HEK293 (cell line): ENCODE results near the gene FHIT.

ENCODE experiments used
- CTCF ChIA-PET: fragments of 350-600 bp; formaldehyde crosslinking; extraction: SDS; loops from one replicate; lab custom pipeline; 2021; ENCODE audit warnings: antibody characterized with exemption; lab: Yijun Ruan, JAX
- POLR2A ChIA-PET: fragments of 300-600 bp; formaldehyde crosslinking; extraction: SDS; loops from one replicate; lab custom pipeline; 2020; ENCODE audit warnings: antibody characterized with exemption, inconsistent platforms; lab: Yijun Ruan, JAX
- H3K27ac ChIP-seq: fragments of 200-500 bp; sonication (Bioruptor generic); 2 replicates; pipeline ENCODE4 v1.5.1; 2014; ENCODE audit warnings: low read depth, low read length, control low read depth, inconsistent platforms; ENCODE audit errors: extremely low read depth
- H3K36me3 ChIP-seq, 2 experiments: fragments of 200-500 bp in 1 of 2; sonication (Bioruptor generic) in 1 of 2; 1 replicate in 1 of 2; 2 replicates in 1 of 2; pipeline ENCODE4 v1.5.1; 2014 to 2017; ENCODE audit warnings: inconsistent platforms in 2 of 2, low read length in 2 of 2; ENCODE audit not compliant: control insufficient read depth in 2 of 2, insufficient read depth in 1 of 2
- H3K4me1 ChIP-seq: fragments of 200-500 bp; sonication (Bioruptor generic); 2 replicates; pipeline ENCODE4 v1.5.1; 2014; ENCODE audit warnings: mild to moderate bottlenecking, low read length, inconsistent platforms; ENCODE audit not compliant: control insufficient read depth, insufficient read depth
- H3K4me3 ChIP-seq: 2 replicates; pipeline ENCODE4 v1.5.1; 2011; ENCODE audit warnings: low read depth, mild to moderate bottlenecking, control low read depth, low read length, moderate library complexity
- H3K9me3 ChIP-seq: fragments of 200-500 bp; sonication (Bioruptor generic); 2 replicates; pipeline ENCODE4 v1.5.1; 2014; ENCODE audit warnings: low read depth, low read length, inconsistent platforms; ENCODE audit not compliant: control insufficient read depth, insufficient read depth
- HOXC10 ChIP-seq: sonication (generic); formaldehyde crosslinking; IDR thresholded peaks from 2 replicates; pipeline ENCODE4 v1.8.1; 2023; ENCODE audit warnings: mild to moderate bottlenecking, missing genetic modification reagents
- MEIS1 ChIP-seq: sonication (generic); formaldehyde crosslinking; IDR thresholded peaks from 2 replicates; pipeline ENCODE4 v1.8.1; 2022; ENCODE audit warnings: missing genetic modification reagents, mild to moderate bottlenecking, borderline replicate concordance
- ZEB2 ChIP-seq: fragments of 450-650 bp; formaldehyde crosslinking; IDR thresholded peaks from 2 replicates; pipeline ENCODE4 v1.5.1; 2016; ENCODE audit warnings: missing biosample characterization, missing genetic modification characterization
- ZNF112 ChIP-seq: fragments of 450-650 bp; formaldehyde crosslinking; IDR thresholded peaks from 2 replicates; pipeline ENCODE4 v1.5.0; 2017; ENCODE audit warnings: missing biosample characterization, missing genetic modification characterization
- ZNF132 ChIP-seq: fragments of 450-650 bp; formaldehyde crosslinking; IDR thresholded peaks from 2 replicates; pipeline ENCODE4 v1.5.1; 2017; ENCODE audit warnings: missing biosample characterization, missing genetic modification characterization, borderline replicate concordance
- ZNF248 ChIP-seq: fragments of 450-650 bp; formaldehyde crosslinking; IDR thresholded peaks from 2 replicates; pipeline ENCODE4 v1.5.1; 2017; ENCODE audit warnings: missing biosample characterization, missing genetic modification characterization
- ZNF37A ChIP-seq: fragments of 450-650 bp; IDR thresholded peaks from 2 replicates; pipeline ENCODE4 v1.5.1; 2018; ENCODE audit warnings: missing biosample characterization, missing genetic modification characterization
- ZNF404 ChIP-seq: fragments of 450-650 bp; formaldehyde crosslinking; IDR thresholded peaks from 2 replicates; pipeline ENCODE4 v1.5.1; 2017; ENCODE audit warnings: missing biosample characterization, missing genetic modification characterization
- ZNF416 ChIP-seq: fragments of 450-650 bp; formaldehyde crosslinking; IDR thresholded peaks from 2 replicates; pipeline ENCODE4 v1.5.1; 2016; ENCODE audit warnings: missing biosample characterization, missing genetic modification characterization
- ZNF48 ChIP-seq: fragments of 450-650 bp; formaldehyde crosslinking; IDR thresholded peaks from 2 replicates; pipeline ENCODE4 v1.5.1; 2016; ENCODE audit warnings: missing biosample characterization, missing genetic modification characterization
- ZNF571 ChIP-seq: fragments of 450-650 bp; formaldehyde crosslinking; IDR thresholded peaks from 2 replicates; pipeline ENCODE4 v1.5.0; 2017; ENCODE audit warnings: missing biosample characterization, missing genetic modification characterization
- ZNF670 ChIP-seq: fragments of 450-650 bp; formaldehyde crosslinking; IDR thresholded peaks from 2 replicates; pipeline ENCODE4 v1.5.1; 2016; ENCODE audit warnings: missing biosample characterization, missing genetic modification characterization, low read depth
- ZNF843 ChIP-seq: fragments of 450-650 bp; formaldehyde crosslinking; IDR thresholded peaks from 2 replicates; pipeline ENCODE4 v1.5.1; 2016; ENCODE audit warnings: missing biosample characterization, missing genetic modification characterization
- TF ChIP-seq, protein P1 (sequence below): fragments of 450-650 bp; formaldehyde crosslinking; IDR thresholded peaks from 2 replicates; pipeline ENCODE4 v1.5.1; 2016; ENCODE audit warnings: missing biosample characterization, missing genetic modification characterization
- TF ChIP-seq, protein P2 (sequence below): fragments of 450-650 bp; formaldehyde crosslinking; IDR thresholded peaks from 2 replicates; pipeline ENCODE4 v1.5.1; 2016; ENCODE audit warnings: missing biosample characterization, missing genetic modification characterization
- TF ChIP-seq, protein P3 (sequence below): fragments of 450-650 bp; formaldehyde crosslinking; IDR thresholded peaks from 2 replicates; pipeline ENCODE4 v1.5.1; 2016; ENCODE audit warnings: missing biosample characterization, missing genetic modification characterization
- TF ChIP-seq, protein P4 (sequence below): fragments of 450-650 bp; formaldehyde crosslinking; IDR thresholded peaks from 2 replicates; pipeline ENCODE4 v1.5.1; 2017; ENCODE audit warnings: missing biosample characterization, missing genetic modification characterization
- TF ChIP-seq, protein P5 (sequence below): fragments of 450-650 bp; formaldehyde crosslinking; IDR thresholded peaks from 2 replicates; pipeline ENCODE4 v1.5.1; 2017; ENCODE audit warnings: missing biosample characterization, missing genetic modification characterization
- TF ChIP-seq, protein P6 (sequence below): fragments of 450-650 bp; formaldehyde crosslinking; IDR thresholded peaks from 2 replicates; pipeline ENCODE4 v1.5.1; 2016; ENCODE audit warnings: missing biosample characterization, missing genetic modification characterization

The FHIT gene

DNA sequence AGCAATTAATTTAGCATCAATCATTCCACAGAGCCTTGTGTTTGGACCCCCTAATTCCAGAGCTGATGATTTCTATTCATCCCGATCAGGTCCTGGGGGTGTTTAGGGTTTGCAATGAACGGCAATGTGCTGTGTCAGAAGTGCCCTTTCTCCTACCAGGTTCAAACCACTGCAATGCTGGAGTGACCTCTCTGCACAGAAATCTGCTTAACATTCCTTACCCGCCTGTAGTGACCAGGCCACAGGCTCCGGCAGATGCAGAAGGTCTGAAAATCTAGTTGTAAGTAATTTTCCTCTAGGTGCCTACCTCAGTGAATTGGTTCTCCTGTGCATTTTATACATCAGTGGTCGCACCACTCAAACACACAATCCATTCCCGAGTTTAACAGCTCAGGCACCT lies 1476.1 kb downstream of the FHIT start (continued):
- TF ChIP-seq ZNF416 (tag by site-specific recombination) (no peak), ZNF843 (tag by site-specific recombination) (no peak), MEIS1 (no peak)
- TF ChIP-seq, protein P1, sequence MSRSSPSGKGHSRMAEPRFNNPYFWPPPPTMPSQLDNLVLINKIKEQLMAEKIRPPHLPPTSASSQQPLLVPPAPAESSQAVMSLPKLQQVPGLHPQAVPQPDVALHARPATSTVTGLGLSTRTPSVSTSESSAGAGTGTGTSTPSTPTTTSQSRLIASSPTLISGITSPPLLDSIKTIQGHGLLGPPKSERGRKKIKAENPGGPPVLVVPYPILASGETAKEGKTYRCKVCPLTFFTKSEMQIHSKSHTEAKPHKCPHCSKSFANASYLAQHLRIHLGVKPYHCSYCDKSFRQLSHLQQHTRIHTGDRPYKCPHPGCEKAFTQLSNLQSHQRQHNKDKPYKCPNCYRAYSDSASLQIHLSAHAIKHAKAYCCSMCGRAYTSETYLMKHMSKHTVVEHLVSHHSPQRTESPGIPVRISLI = no peak
- TF ChIP-seq, protein P2, sequence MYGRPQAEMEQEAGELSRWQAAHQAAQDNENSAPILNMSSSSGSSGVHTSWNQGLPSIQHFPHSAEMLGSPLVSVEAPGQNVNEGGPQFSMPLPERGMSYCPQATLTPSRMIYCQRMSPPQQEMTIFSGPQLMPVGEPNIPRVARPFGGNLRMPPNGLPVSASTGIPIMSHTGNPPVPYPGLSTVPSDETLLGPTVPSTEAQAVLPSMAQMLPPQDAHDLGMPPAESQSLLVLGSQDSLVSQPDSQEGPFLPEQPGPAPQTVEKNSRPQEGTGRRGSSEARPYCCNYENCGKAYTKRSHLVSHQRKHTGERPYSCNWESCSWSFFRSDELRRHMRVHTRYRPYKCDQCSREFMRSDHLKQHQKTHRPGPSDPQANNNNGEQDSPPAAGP (tag by site-specific recombination) = no peak

DNA sequence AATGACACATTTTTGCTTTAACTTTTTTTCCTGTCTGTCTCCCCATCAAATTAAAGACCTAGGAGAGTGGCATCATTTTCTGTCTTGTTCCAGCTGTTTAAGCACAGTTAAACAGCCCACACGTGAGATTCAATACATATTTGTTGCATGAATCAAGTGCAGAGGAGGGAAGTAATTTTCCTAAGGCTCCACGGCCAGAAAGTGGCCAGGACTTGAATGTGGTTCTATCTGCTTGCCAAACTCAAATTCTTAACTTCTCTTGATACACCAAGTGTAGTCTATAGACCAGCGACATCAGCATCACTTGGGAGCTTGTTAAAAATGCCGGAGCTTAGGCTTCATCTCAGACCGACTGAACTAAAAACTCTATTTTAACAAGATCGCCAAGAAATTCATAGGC lies 1476.6 kb downstream of the FHIT start:
- no peak for TF ChIP-seq HOXC10 (CRISPR knock-in tag)
- TF ChIP-seq ZNF670 (tag by site-specific recombination) = no peak
- TF ChIP-seq ZNF48 = no peak
- TF ChIP-seq, protein P3, sequence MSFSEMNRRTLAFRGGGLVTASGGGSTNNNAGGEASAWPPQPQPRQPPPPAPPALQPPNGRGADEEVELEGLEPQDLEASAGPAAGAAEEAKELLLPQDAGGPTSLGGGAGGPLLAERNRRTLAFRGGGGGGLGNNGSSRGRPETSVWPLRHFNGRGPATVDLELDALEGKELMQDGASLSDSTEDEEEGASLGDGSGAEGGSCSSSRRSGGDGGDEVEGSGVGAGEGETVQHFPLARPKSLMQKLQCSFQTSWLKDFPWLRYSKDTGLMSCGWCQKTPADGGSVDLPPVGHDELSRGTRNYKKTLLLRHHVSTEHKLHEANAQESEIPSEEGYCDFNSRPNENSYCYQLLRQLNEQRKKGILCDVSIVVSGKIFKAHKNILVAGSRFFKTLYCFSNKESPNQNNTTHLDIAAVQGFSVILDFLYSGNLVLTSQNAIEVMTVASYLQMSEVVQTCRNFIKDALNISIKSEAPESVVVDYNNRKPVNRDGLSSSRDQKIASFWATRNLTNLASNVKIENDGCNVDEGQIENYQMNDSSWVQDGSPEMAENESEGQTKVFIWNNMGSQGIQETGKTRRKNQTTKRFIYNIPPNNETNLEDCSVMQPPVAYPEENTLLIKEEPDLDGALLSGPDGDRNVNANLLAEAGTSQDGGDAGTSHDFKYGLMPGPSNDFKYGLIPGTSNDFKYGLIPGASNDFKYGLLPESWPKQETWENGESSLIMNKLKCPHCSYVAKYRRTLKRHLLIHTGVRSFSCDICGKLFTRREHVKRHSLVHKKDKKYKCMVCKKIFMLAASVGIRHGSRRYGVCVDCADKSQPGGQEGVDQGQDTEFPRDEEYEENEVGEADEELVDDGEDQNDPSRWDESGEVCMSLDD = no peak
- TF ChIP-seq ZNF248 (tag by site-specific recombination) = no peak
- TF ChIP-seq, protein P4, sequence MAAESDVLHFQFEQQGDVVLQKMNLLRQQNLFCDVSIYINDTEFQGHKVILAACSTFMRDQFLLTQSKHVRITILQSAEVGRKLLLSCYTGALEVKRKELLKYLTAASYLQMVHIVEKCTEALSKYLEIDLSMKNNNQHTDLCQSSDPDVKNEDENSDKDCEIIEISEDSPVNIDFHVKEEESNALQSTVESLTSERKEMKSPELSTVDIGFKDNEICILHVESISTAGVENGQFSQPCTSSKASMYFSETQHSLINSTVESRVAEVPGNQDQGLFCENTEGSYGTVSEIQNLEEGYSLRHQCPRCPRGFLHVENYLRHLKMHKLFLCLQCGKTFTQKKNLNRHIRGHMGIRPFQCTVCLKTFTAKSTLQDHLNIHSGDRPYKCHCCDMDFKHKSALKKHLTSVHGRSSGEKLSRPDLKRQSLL (tag by site-specific recombination) = no peak
- no peak for TF ChIP-seq ZNF112 (tag by site-specific recombination)
- no peak for TF ChIP-seq ZNF571
- TF ChIP-seq ZNF404 (tag by site-specific recombination) = no peak
- TF ChIP-seq, protein P1 = no peak
- TF ChIP-seq, protein P5, sequence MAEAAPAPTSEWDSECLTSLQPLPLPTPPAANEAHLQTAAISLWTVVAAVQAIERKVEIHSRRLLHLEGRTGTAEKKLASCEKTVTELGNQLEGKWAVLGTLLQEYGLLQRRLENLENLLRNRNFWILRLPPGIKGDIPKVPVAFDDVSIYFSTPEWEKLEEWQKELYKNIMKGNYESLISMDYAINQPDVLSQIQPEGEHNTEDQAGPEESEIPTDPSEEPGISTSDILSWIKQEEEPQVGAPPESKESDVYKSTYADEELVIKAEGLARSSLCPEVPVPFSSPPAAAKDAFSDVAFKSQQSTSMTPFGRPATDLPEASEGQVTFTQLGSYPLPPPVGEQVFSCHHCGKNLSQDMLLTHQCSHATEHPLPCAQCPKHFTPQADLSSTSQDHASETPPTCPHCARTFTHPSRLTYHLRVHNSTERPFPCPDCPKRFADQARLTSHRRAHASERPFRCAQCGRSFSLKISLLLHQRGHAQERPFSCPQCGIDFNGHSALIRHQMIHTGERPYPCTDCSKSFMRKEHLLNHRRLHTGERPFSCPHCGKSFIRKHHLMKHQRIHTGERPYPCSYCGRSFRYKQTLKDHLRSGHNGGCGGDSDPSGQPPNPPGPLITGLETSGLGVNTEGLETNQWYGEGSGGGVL (tag by site-specific recombination) = no peak
- TF ChIP-seq, protein P6, sequence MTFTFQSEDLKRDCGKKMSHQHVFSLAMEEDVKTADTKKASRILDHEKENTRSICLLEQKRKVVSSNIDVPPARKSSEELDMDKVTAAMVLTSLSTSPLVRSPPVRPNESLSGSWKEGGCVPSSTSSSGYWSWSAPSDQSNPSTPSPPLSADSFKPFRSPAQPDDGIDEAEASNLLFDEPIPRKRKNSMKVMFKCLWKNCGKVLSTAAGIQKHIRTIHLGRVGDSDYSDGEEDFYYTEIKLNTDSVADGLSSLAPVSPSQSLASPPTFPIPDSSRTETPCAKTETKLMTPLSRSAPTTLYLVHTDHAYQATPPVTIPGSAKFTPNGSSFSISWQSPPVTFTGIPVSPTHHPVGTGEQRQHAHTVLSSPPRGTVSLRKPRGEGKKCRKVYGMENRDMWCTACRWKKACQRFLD = no peak
- no peak for TF ChIP-seq ZEB2 (tag by site-specific recombination)
- no peak for TF ChIP-seq ZNF132 (tag by site-specific recombination)
- no peak for TF ChIP-seq ZNF843 (tag by site-specific recombination)
- no peak for TF ChIP-seq ZNF37A (tag by site-specific recombination)
- TF ChIP-seq, all 188 proteins: peak for 0
- POLR2A ChIA-PET = no interaction called here
- H3K36me3 ChIP-seq = no peaks in the 10 kb centered on the region
- H3K9me3 ChIP-seq = no peaks in the 10 kb centered on the region
- CTCF ChIA-PET = interaction anchor here (0.6 kb wide), 1 partner anchor 71 kb away, joined by 3 read pairs; no protein-coding TSS in a partner anchor
- no peak overlapping the region for H3K27ac ChIP-seq
- H3K4me3 ChIP-seq = no peak overlapping the region
- no peaks in the 10 kb centered on the region for H3K4me1 ChIP-seq
